Coronary artery (tissue), 2 donors: ENCODE data around the gene SOX5.

ENCODE experiments used
- DNase-seq: peaks from one replicate; pipeline ENCODE4 v3.0.0-alpha.2; 2017; ENCODE audit warnings: low spot score
- H3K27ac ChIP-seq, 2 donors: fragments of 200-600 bp; sonication (generic); one replicate each; pipeline ENCODE4 v1.5.1; 2016 to 2019
- H3K4me3 ChIP-seq: fragments of 200-600 bp; sonication (generic); 2 replicates; pipeline ENCODE4 v1.5.1; 2016; ENCODE audit warnings: mild to moderate bottlenecking, moderate library complexity
- CTCF ChIP-seq: fragments of 200-600 bp; sonication (generic); IDR thresholded peaks from one replicate; pipeline ENCODE4 v1.5.1; 2019; ENCODE audit warnings: antibody characterized with exemption

SOX5 gene

GRCh38 chr12:23704992-23705943 lies 244.2 kb downstream of the SOX5 start:
- H3K4me3 ChIP-seq: no peak overlapping the region
- no peak overlapping the region for H3K27ac ChIP-seq
- no peak for TF ChIP-seq CTCF
- DNase-seq: no peak

- Histone ChIP-seq H3K4me3 (no peak overlapping the region), H3K27ac (no peak overlapping the region)
- TF ChIP-seq CTCF: no peak
- no peak for DNase-seq
These were observed 246.4 kb downstream of the SOX5 start for GRCh38 chr12:23703051-23703450.

- no peak for DNase-seq
- no peak overlapping the region for H3K27ac ChIP-seq
- no peak for TF ChIP-seq CTCF
- no peak overlapping the region for H3K4me3 ChIP-seq
These were observed 250.4 kb downstream of the SOX5 start for GRCh38 chr12:23699031-23699430.

GRCh38 chr12:23694920-23695319 lies 254.6 kb downstream of the SOX5 start:
- no peak for TF ChIP-seq CTCF
- DNase-seq: no peak
- Histone ChIP-seq H3K4me3 (no peak overlapping the region), H3K27ac (no peak overlapping the region)

GRCh38 chr12:23694307-23694706 lies 255.2 kb downstream of the SOX5 start:
- TF ChIP-seq CTCF: no peak
- Histone ChIP-seq H3K27ac (no peak overlapping the region), H3K4me3 (no peak overlapping the region)
- DNase-seq: no peak

GRCh38 chr12:23687947-23688346 lies 261.5 kb downstream of the SOX5 start:
- TF ChIP-seq CTCF: no peak
- H3K27ac ChIP-seq: no peak overlapping the region
- H3K4me3 ChIP-seq: no peak overlapping the region

GRCh38 chr12:23686095-23686494 lies 263.4 kb downstream of the SOX5 start:
- DNase-seq: no peak
- no peak for TF ChIP-seq CTCF
- no peak overlapping the region for H3K27ac ChIP-seq
- H3K4me3 ChIP-seq: no peak overlapping the region

More at GRCh38 chr12:23687947-23688346, 261.5 kb downstream of the SOX5 start:
- no peak for DNase-seq
